ENCODE measurements around the gene FAM174B.

The FAM174B gene

DNA sequence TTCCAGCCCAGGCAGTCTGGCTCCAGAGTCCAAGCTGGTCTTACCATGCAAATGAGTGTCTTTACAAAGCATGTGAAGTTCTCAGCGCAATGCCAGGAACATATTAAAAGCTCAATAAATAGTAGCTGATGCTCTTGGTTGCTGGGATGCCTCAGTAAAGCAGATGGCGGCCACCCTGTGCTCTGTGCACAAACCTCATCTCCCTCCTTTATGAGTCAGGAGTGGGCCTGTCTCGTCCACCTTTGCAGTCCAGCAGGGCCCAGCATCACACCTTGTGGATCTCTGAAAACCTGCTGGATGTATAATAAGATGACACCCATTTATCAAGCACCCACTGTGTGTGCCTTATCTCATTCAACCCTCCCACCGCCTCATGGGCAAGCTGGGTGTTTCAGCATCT is 42.7 kb downstream of the FAM174B start:
- no peaks in the 10 kb centered on the region for H3K4me1 ChIP-seq (ENCODE audit: insufficient read depth, low read length, poor library complexity, severe bottlenecking)
- no peak overlapping the region for H3K9ac ChIP-seq (ENCODE audit: low read depth, low read length, poor library complexity, severe bottlenecking)
- no peaks in the 10 kb centered on the region for H3K9me2 ChIP-seq (replicated peaks; ENCODE audit: low read depth, low read length)
- H4K20me1 ChIP-seq (ENCODE audit: insufficient read depth, low read length, poor library complexity, severe bottlenecking), result no peaks in the 10 kb centered on the region
- H3K9me3 ChIP-seq (ENCODE audit: insufficient read depth, low read depth, low read length), result no peaks in the 10 kb centered on the region
- no peaks in the 10 kb centered on the region for H3F3A ChIP-seq (ENCODE audit: low read depth)
- no peak overlapping the region for H2AFZ ChIP-seq (ENCODE audit: low read length)
- no peak overlapping the region for H3K4me2 ChIP-seq (ENCODE audit: low read depth, low read length, poor library complexity, severe bottlenecking)
- no peak overlapping the region for H3K4me3 ChIP-seq (ENCODE audit: low read length, poor library complexity, severe bottlenecking)
- no peaks in the 10 kb centered on the region for H3K79me2 ChIP-seq (ENCODE audit: insufficient read depth, low read length)
- TF ChIP-seq EZH2phosphoT487 (IDR thresholded peaks at IDR 0.05; ENCODE audit: borderline replicate concordance), result no peak
- no peaks in the 10 kb centered on the region for H3K36me3 ChIP-seq (ENCODE audit: insufficient read depth, low read length)
- no peaks in the 10 kb centered on the region for H3K27me3 ChIP-seq (ENCODE audit: insufficient read depth, low read length, poor library complexity, severe bottlenecking)

DNA sequence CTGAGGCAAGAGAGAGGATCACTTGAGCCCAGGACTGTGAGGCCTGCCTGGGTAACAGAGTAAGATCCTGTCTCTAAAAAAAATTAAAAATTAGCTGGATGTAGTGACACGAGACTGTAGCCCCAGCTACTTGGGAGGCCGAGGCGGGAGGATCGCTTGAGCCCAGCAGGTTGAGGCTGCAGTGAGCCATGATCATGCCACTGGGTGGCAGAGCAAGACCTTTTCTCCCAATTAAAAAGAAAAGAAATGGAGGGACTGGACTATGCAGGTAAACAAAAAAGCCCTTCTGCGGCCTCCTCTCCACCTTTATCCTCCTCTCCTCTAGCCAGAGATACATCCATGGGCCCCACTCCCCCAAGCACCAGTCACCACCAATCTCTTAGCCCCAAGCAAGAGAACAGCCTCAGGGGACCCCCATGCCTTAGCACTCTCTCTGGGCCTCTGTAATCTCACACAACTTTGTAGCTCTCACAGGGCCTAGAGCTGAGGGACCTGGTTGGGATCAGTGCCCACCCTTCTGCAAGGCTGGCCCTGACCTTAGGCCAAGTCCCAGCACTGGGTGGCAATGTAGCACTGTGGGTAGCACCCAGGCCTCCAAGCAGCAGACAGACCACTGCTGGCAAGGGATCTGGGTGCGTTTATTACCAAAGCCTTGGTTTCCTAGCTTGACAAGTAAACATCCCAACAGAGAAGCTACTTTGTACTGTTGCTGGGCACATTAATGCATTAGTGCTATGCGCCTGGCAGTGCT is 43.4 kb downstream of the FAM174B start:
- Histone ChIP-seq H3K36me3 (ENCODE audit: insufficient read depth, low read length) (no peaks in the 10 kb centered on the region), H4K20me1 (ENCODE audit: insufficient read depth, low read length, poor library complexity, severe bottlenecking) (no peaks in the 10 kb centered on the region), H3K9ac (ENCODE audit: low read depth, low read length, poor library complexity, severe bottlenecking) (no peak overlapping the region), H3K4me3 (ENCODE audit: low read length, poor library complexity, severe bottlenecking) (no peak overlapping the region), H3K27me3 (ENCODE audit: insufficient read depth, low read length, poor library complexity, severe bottlenecking) (no peaks in the 10 kb centered on the region), H3K4me1 (ENCODE audit: insufficient read depth, low read length, poor library complexity, severe bottlenecking) (no peaks in the 10 kb centered on the region), H3K9me2 (replicated peaks; ENCODE audit: low read depth, low read length) (no peaks in the 10 kb centered on the region), H3K79me2 (ENCODE audit: insufficient read depth, low read length) (no peaks in the 10 kb centered on the region), H2AFZ (ENCODE audit: low read length) (no peak overlapping the region), H3K9me3 (ENCODE audit: insufficient read depth, low read depth, low read length) (no peaks in the 10 kb centered on the region), H3F3A (ENCODE audit: low read depth) (no peaks in the 10 kb centered on the region), H3K4me2 (ENCODE audit: low read depth, low read length, poor library complexity, severe bottlenecking) (no peak overlapping the region)
- TF ChIP-seq EZH2phosphoT487 (IDR thresholded peaks at IDR 0.05; ENCODE audit: borderline replicate concordance), result no peak
- TF ChIP-seq, protein P1, sequence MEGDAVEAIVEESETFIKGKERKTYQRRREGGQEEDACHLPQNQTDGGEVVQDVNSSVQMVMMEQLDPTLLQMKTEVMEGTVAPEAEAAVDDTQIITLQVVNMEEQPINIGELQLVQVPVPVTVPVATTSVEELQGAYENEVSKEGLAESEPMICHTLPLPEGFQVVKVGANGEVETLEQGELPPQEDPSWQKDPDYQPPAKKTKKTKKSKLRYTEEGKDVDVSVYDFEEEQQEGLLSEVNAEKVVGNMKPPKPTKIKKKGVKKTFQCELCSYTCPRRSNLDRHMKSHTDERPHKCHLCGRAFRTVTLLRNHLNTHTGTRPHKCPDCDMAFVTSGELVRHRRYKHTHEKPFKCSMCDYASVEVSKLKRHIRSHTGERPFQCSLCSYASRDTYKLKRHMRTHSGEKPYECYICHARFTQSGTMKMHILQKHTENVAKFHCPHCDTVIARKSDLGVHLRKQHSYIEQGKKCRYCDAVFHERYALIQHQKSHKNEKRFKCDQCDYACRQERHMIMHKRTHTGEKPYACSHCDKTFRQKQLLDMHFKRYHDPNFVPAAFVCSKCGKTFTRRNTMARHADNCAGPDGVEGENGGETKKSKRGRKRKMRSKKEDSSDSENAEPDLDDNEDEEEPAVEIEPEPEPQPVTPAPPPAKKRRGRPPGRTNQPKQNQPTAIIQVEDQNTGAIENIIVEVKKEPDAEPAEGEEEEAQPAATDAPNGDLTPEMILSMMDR (conservative IDR thresholded peaks at IDR 0.05; ENCODE audit: low read length), result 0 out of 2 replicates have a peak, but pooled peaks have one; percentile 8

DNA sequence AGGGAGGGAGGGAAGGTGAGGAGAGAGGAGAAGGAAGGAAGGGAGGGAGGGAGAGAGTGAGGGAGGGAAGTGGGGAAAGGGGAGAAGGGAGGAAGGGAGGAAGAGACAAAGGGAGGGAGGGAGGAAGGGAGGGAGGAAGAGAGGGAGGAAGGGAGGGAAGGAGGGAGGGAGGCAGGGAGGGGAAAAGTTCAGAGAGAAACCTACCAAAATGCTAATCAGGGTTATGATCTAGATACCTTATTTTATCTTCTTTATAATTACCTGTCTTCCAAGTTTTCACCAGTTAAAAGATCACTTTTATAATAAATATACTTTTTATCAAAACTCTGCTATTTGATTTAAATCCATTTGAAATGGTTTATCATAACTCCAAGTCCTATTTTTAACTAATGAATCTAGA is 44.4 kb downstream of the FAM174B start:
- Histone ChIP-seq H2AFZ (ENCODE audit: low read length) (no peak overlapping the region), H3K27me3 (ENCODE audit: insufficient read depth, low read length, poor library complexity, severe bottlenecking) (no peaks in the 10 kb centered on the region), H3K9me3 (ENCODE audit: insufficient read depth, low read depth, low read length) (no peaks in the 10 kb centered on the region), H3K4me2 (ENCODE audit: low read depth, low read length, poor library complexity, severe bottlenecking) (no peak overlapping the region), H3K9me2 (replicated peaks; ENCODE audit: low read depth, low read length) (no peaks in the 10 kb centered on the region), H3K4me3 (ENCODE audit: low read length, poor library complexity, severe bottlenecking) (no peak overlapping the region), H3K79me2 (ENCODE audit: insufficient read depth, low read length) (no peaks in the 10 kb centered on the region), H3K9ac (ENCODE audit: low read depth, low read length, poor library complexity, severe bottlenecking) (no peak overlapping the region), H3F3A (ENCODE audit: low read depth) (no peaks in the 10 kb centered on the region), H4K20me1 (ENCODE audit: insufficient read depth, low read length, poor library complexity, severe bottlenecking) (no peaks in the 10 kb centered on the region), H3K4me1 (ENCODE audit: insufficient read depth, low read length, poor library complexity, severe bottlenecking) (no peaks in the 10 kb centered on the region), H3K36me3 (ENCODE audit: insufficient read depth, low read length) (no peaks in the 10 kb centered on the region)
- TF ChIP-seq, protein P1 (conservative IDR thresholded peaks at IDR 0.05; ENCODE audit: low read length), result no peak
- no peak for TF ChIP-seq EZH2phosphoT487 (IDR thresholded peaks at IDR 0.05; ENCODE audit: borderline replicate concordance)

DNA sequence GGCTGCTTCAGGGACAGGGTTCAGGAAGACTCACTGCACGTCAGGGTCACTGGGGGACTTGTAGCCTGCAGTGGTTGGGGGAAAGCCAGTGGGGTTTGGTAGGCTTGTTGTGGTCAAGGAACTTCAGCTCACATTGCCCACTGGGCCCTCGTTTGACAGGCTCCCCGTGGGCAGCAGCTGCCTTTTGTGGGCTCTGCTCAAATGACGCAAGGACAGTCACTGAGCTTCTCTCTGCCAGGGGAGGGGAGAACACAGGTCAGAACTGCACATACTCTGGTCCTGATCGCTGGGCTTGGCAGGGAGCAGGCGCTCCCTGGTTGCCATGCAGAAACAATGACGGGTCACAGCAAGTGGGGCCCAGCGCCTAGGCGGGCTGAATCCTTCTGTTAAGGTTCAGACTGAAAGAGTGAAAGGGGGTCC is 45.5 kb downstream of the FAM174B start:
- Histone ChIP-seq H3K79me2 (ENCODE audit: insufficient read depth, low read length) (no peaks in the 10 kb centered on the region), H4K20me1 (ENCODE audit: insufficient read depth, low read length, poor library complexity, severe bottlenecking) (no peaks in the 10 kb centered on the region), H3F3A (ENCODE audit: low read depth) (no peaks in the 10 kb centered on the region), H3K9me2 (replicated peaks; ENCODE audit: low read depth, low read length) (no peaks in the 10 kb centered on the region), H3K27me3 (ENCODE audit: insufficient read depth, low read length, poor library complexity, severe bottlenecking) (no peaks in the 10 kb centered on the region), H2AFZ (ENCODE audit: low read length) (no peak overlapping the region), H3K4me1 (ENCODE audit: insufficient read depth, low read length, poor library complexity, severe bottlenecking) (no peaks in the 10 kb centered on the region), H3K9me3 (ENCODE audit: insufficient read depth, low read depth, low read length) (no peaks in the 10 kb centered on the region), H3K9ac (ENCODE audit: low read depth, low read length, poor library complexity, severe bottlenecking) (no peak overlapping the region), H3K4me3 (ENCODE audit: low read length, poor library complexity, severe bottlenecking) (no peak overlapping the region), H3K4me2 (ENCODE audit: low read depth, low read length, poor library complexity, severe bottlenecking) (no peak overlapping the region), H3K36me3 (ENCODE audit: insufficient read depth, low read length) (no peaks in the 10 kb centered on the region)
- TF ChIP-seq EZH2phosphoT487 (IDR thresholded peaks at IDR 0.05; ENCODE audit: borderline replicate concordance), result no peak
- TF ChIP-seq, protein P1 (conservative IDR thresholded peaks at IDR 0.05; ENCODE audit: low read length), result no peak
